ENCODE results near the gene CHCHD6.

CHCHD6 gene

GRCh38 chr3:126990024-126990700 lies 286.1 kb downstream of the CHCHD6 start:
- TF ChIP-seq CTCF (IDR thresholded peaks at IDR 0.05): no peak
- DNase-seq: no peak
- Mint-ChIP-seq H3K4me3 (no peak overlapping the region), H3K36me3 (ENCODE audit: low read depth) (peaks cover 5% of the 10 kb centered on the region), H3K4me1 (peaks cover 17% of the 10 kb centered on the region), H3K9me3 (no peaks in the 10 kb centered on the region), H3K27ac (no peak overlapping the region), H3K27me3 (ENCODE audit: low read depth, poor library complexity) (peaks cover 6% of the 10 kb centered on the region)

- H3K27ac Mint-ChIP-seq: no peak overlapping the region
- peaks cover 10% of the 10 kb centered on the region for H3K4me1 Mint-ChIP-seq
- no peak overlapping the region for H3K4me3 Mint-ChIP-seq
- H3K9me3 Mint-ChIP-seq: no peaks in the 10 kb centered on the region
- H3K36me3 Mint-ChIP-seq (ENCODE audit: low read depth): peaks cover 5% of the 10 kb centered on the region
- peaks cover 6% of the 10 kb centered on the region for H3K27me3 Mint-ChIP-seq (ENCODE audit: low read depth, poor library complexity)
- TF ChIP-seq CTCF (IDR thresholded peaks at IDR 0.05): no peak
- no peak for DNase-seq
Measured at GRCh38 chr3:126990890-126991289, 286.9 kb downstream of the CHCHD6 start.

DNA sequence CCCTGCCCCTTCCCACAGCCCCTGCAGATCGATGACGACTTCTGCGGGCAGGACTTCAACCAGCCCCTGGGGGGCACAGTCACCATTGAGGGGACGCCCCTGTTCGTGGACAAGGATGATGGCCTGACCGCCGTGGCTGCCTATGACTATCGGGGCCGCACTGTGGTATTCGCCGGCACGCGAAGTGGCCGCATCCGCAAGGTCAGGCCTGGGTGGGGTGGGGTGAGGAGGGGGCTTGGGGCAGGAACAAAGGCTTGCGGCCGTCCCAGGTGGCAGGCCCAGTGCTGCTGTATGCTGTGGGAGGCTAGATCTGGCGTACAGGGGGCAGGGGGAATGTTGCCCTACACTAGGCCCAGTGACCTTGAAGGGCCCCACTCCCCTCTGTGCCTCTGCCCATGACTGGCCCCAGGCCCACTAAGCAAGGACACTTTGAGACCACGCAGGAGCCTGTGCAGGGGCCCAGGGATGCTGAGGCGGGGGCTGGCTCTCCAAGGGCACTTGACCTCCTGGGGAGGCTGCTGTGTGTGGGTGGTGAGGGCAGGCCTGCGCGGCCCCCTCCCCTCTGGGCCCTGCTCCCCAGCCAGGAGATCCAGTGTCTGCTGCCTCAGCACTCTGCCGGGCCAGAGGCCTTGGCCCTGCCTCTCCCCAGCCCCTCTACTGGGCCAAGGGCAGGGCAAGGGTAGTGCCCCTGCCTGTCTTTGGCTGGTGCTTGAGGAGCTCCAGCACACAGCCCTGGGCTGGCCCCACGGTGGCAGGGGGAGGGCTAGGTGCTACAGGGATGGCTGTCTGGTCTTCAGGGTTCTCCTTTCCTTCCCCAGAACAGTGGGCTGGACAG lies 287.5 kb downstream of the CHCHD6 start:
- peaks cover 6% of the 10 kb centered on the region for H3K4me1 Mint-ChIP-seq
- no peak for TF ChIP-seq CTCF (IDR thresholded peaks at IDR 0.05)
- H3K4me3 Mint-ChIP-seq: no peak overlapping the region
- H3K36me3 Mint-ChIP-seq (ENCODE audit: low read depth): peaks cover 5% of the 10 kb centered on the region
- peaks cover 3% of the 10 kb centered on the region for H3K27me3 Mint-ChIP-seq (ENCODE audit: low read depth, poor library complexity)
- no peaks in the 10 kb centered on the region for H3K9me3 Mint-ChIP-seq
- no peak for DNase-seq
- no peak overlapping the region for H3K27ac Mint-ChIP-seq

GRCh38 chr3:126992216-126992615 lies 288.2 kb downstream of the CHCHD6 start:
- no peak for DNase-seq
- Mint-ChIP-seq H3K9me3 (no peaks in the 10 kb centered on the region), H3K4me3 (no peak overlapping the region), H3K4me1 (peaks cover 6% of the 10 kb centered on the region), H3K27me3 (ENCODE audit: low read depth, poor library complexity) (peaks cover 2% of the 10 kb centered on the region), H3K27ac (no peak overlapping the region), H3K36me3 (ENCODE audit: low read depth) (peaks cover 5% of the 10 kb centered on the region)
- TF ChIP-seq CTCF (IDR thresholded peaks at IDR 0.05): no peak

- Mint-ChIP-seq H3K36me3 (ENCODE audit: low read depth) (peaks cover 5% of the 10 kb centered on the region), H3K27me3 (ENCODE audit: low read depth, poor library complexity) (no peaks in the 10 kb centered on the region), H3K4me1 (peaks cover 7% of the 10 kb centered on the region), H3K9me3 (no peaks in the 10 kb centered on the region), H3K4me3 (no peak overlapping the region), H3K27ac (no peak overlapping the region)
- no peak for TF ChIP-seq CTCF (IDR thresholded peaks at IDR 0.05)
- no peak for DNase-seq
Measured at GRCh38 chr3:126992776-126993175, 288.7 kb downstream of the CHCHD6 start.

Measured in nephron progenitor cell (in vitro differentiated cells).